ENCODE measurements around the gene SNRPB2. TPM values are rescaled to one million over a fixed set of nuclear protein-coding genes. Genes with fewer than 3 reads are reported as not detected.

The SNRPB2 gene
- total RNA-seq, 2 donors from 2014 or later = 75.9 to 89.2 TPM

DNA sequence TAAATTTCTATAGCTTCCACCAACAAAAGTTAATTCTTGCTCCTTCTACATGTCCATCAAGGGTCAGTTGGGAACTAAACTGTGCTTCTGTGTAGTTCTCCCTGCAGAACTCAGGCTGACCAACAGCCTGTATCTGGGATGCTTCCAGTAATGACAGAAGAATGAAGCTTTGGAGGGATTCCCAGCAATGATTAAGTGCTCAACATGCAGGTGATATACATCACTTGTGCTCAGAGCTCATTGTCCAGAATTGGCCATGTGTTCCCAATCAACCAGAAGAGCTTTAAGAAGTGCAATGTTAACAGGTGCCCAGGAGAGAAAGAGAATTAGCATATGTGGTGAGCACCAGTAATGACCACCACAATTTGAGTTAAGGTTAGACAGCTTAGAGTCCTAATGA, 37.4 kb upstream of the SNRPB2 start:
- Mint-ChIP-seq H3K27me3 (ENCODE audit: insufficient read depth) (peaks cover 5% of the 10 kb centered on the region), H3K9me3 (no peaks in the 10 kb centered on the region), H3K4me3 (no peak overlapping the region), H3K36me3 (ENCODE audit: low read depth) (no peaks in the 10 kb centered on the region), H3K27ac (no peak overlapping the region), H3K4me1 (no peaks in the 10 kb centered on the region)
- H3K36me3 ChIP-seq (ENCODE audit: control insufficient read depth, insufficient read depth, low read length) = no peaks in the 10 kb centered on the region
- no peak overlapping the region for H3K4me3 ChIP-seq (ENCODE audit: low read length)
- no peaks in the 10 kb centered on the region for H3K27me3 ChIP-seq (ENCODE audit: control insufficient read depth, insufficient read depth, low read length, poor library complexity, severe bottlenecking)
- H3K27ac ChIP-seq (ENCODE audit: low read depth, low read length) = no peak overlapping the region
- H3K9ac ChIP-seq (ENCODE audit: extremely low read depth, low read length, poor library complexity, severe bottlenecking) = no peak overlapping the region
- no peaks in the 10 kb centered on the region for H3K4me1 ChIP-seq (ENCODE audit: control insufficient read depth, insufficient read depth, low read length)
- TF ChIP-seq, protein P1, sequence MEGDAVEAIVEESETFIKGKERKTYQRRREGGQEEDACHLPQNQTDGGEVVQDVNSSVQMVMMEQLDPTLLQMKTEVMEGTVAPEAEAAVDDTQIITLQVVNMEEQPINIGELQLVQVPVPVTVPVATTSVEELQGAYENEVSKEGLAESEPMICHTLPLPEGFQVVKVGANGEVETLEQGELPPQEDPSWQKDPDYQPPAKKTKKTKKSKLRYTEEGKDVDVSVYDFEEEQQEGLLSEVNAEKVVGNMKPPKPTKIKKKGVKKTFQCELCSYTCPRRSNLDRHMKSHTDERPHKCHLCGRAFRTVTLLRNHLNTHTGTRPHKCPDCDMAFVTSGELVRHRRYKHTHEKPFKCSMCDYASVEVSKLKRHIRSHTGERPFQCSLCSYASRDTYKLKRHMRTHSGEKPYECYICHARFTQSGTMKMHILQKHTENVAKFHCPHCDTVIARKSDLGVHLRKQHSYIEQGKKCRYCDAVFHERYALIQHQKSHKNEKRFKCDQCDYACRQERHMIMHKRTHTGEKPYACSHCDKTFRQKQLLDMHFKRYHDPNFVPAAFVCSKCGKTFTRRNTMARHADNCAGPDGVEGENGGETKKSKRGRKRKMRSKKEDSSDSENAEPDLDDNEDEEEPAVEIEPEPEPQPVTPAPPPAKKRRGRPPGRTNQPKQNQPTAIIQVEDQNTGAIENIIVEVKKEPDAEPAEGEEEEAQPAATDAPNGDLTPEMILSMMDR (conservative IDR thresholded peaks at IDR 0.05) = no peak
- DNase-seq = no peak
- H3K9me3 ChIP-seq (ENCODE audit: control insufficient read depth, low read length) = no peaks in the 10 kb centered on the region

GRCh38 chr20:16693278-16693677, 36.5 kb upstream of the SNRPB2 start:
- Mint-ChIP-seq H3K9me3 (no peaks in the 10 kb centered on the region), H3K27me3 (ENCODE audit: insufficient read depth) (peaks cover 2% of the 10 kb centered on the region), H3K4me1 (no peaks in the 10 kb centered on the region), H3K36me3 (ENCODE audit: low read depth) (no peaks in the 10 kb centered on the region), H3K27ac (no peak overlapping the region), H3K4me3 (no peak overlapping the region)
- no peak overlapping the region for H3K4me3 ChIP-seq (ENCODE audit: low read length)
- H3K27ac ChIP-seq (ENCODE audit: low read depth, low read length) = no peak overlapping the region
- TF ChIP-seq, protein P1 (conservative IDR thresholded peaks at IDR 0.05) = no peak
- 86 to 100% methylated on average over 1 of the region's 1 CpG for WGBS, 2 experiments (ENCODE audit: insufficient coverage in 1 of 2, insufficient read length in 1 of 2)
- H3K27me3 ChIP-seq (ENCODE audit: control insufficient read depth, insufficient read depth, low read length, poor library complexity, severe bottlenecking) = no peaks in the 10 kb centered on the region
- H3K36me3 ChIP-seq (ENCODE audit: control insufficient read depth, insufficient read depth, low read length) = no peaks in the 10 kb centered on the region
- no peak overlapping the region for H3K9ac ChIP-seq (ENCODE audit: extremely low read depth, low read length, poor library complexity, severe bottlenecking)
- no peak for DNase-seq
- no peaks in the 10 kb centered on the region for H3K4me1 ChIP-seq (ENCODE audit: control insufficient read depth, insufficient read depth, low read length)
- H3K9me3 ChIP-seq (ENCODE audit: control insufficient read depth, low read length) = no peaks in the 10 kb centered on the region

DNA sequence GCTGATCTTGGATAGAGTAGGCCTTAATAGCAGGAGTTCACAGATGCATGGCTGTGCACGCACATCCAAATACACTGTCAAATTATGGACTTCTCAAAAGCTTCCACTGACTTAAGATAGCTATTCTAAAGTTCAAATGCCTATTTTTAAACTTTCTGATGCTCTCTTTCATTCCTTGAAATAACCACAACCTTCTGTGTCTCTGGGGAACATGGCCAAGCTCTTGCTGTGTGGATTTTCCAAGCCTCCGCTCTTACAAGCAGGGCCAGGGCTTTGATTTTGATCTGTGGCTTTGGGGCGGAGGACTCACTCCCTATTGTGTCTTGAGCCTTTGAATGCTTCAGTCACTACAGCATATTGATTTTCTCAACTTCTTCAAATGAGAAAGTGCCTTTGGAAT, 35.7 kb upstream of the SNRPB2 start:
- WGBS, 2 experiments (ENCODE audit: insufficient coverage in 1 of 2, insufficient read length in 1 of 2) = 90 to 97% methylated on average over 2 to 3 of the region's 3 CpGs
- Histone ChIP-seq H3K9me3 (ENCODE audit: control insufficient read depth, low read length) (no peaks in the 10 kb centered on the region), H3K4me3 (ENCODE audit: low read length) (no peak overlapping the region), H3K27me3 (ENCODE audit: control insufficient read depth, insufficient read depth, low read length, poor library complexity, severe bottlenecking) (no peaks in the 10 kb centered on the region), H3K4me1 (ENCODE audit: control insufficient read depth, insufficient read depth, low read length) (no peaks in the 10 kb centered on the region), H3K27ac (ENCODE audit: low read depth, low read length) (no peak overlapping the region), H3K9ac (ENCODE audit: extremely low read depth, low read length, poor library complexity, severe bottlenecking) (no peak overlapping the region), H3K36me3 (ENCODE audit: control insufficient read depth, insufficient read depth, low read length) (no peaks in the 10 kb centered on the region)
- Mint-ChIP-seq H3K36me3 (ENCODE audit: low read depth) (no peaks in the 10 kb centered on the region), H3K27me3 (ENCODE audit: insufficient read depth) (no peaks in the 10 kb centered on the region), H3K4me3 (no peak overlapping the region), H3K27ac (no peak overlapping the region), H3K4me1 (no peaks in the 10 kb centered on the region), H3K9me3 (no peaks in the 10 kb centered on the region)
- no peak for DNase-seq
- TF ChIP-seq, protein P1 (conservative IDR thresholded peaks at IDR 0.05) = no peak

All from endodermal cell (in vitro differentiated cells).